ENCODE data around the gene MED25.

DNA sequence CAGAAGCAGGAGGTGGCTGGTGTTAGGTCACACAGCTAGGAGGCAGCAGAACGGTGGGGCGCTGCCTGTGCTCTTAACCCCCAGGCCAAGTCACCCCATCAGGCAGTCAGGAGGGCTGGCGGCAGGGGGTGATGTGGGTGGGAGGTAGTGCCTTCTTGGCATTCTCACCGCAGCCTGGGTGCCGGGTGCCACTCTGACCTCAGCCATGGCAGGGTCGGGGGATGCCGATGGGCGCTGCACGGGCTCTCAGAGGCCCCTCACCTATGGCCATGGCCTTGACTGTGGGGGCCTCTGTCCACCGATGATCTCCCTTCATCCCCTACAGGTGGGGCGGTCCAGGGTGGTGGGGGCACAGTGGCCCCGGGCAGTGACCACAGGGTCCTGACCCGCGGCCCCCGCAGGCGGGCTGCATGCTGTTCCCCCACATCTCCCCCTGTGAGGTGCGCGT is 38.5 kb downstream of the MED25 start:
- TF ChIP-seq, protein P1, sequence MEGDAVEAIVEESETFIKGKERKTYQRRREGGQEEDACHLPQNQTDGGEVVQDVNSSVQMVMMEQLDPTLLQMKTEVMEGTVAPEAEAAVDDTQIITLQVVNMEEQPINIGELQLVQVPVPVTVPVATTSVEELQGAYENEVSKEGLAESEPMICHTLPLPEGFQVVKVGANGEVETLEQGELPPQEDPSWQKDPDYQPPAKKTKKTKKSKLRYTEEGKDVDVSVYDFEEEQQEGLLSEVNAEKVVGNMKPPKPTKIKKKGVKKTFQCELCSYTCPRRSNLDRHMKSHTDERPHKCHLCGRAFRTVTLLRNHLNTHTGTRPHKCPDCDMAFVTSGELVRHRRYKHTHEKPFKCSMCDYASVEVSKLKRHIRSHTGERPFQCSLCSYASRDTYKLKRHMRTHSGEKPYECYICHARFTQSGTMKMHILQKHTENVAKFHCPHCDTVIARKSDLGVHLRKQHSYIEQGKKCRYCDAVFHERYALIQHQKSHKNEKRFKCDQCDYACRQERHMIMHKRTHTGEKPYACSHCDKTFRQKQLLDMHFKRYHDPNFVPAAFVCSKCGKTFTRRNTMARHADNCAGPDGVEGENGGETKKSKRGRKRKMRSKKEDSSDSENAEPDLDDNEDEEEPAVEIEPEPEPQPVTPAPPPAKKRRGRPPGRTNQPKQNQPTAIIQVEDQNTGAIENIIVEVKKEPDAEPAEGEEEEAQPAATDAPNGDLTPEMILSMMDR (IDR thresholded peaks at IDR 0.05) = no peak
- no peak for TF ChIP-seq POLR2A (IDR thresholded peaks at IDR 0.05)

Data from Peyer's patch (tissue), 4 donors.